Esophagus muscularis mucosa (tissue), 4 donors: ENCODE data around the gene GOLGA5. TPM values are rescaled to one million over a fixed set of nuclear protein-coding genes. Genes with fewer than 3 reads are reported as not detected.

Source experiments
- DNase-seq: peaks from one replicate; pipeline ENCODE4 v3.0.0-alpha.2; 2017; ENCODE audit errors: extremely low spot score
- H3K27ac ChIP-seq, 4 donors: fragments of 200-600 bp; sonication (generic); replicated peaks in 1 of 4; 1 replicate in 3 of 4; 2 replicates in 1 of 4; pipeline ENCODE4 v1.5.1; 2016 to 2019; ENCODE audit warnings: mild to moderate bottlenecking in 1 of 4
- H3K27me3 ChIP-seq, 4 donors: fragments of 200-600 bp; sonication (generic); one replicate each; pipeline versions ENCODE4 v1.5.1 to v1.6.0; 2016 to 2019
- H3K36me3 ChIP-seq, 4 donors: fragments of 200-600 bp; sonication (generic); one replicate each; pipeline ENCODE4 v1.5.1; 2016 to 2019
- H3K4me1 ChIP-seq, 4 donors: fragments of 200-600 bp; sonication (generic); one replicate each; pipeline ENCODE4 v1.5.1; 2016 to 2019
- H3K4me3 ChIP-seq, 4 donors: fragments of 200-600 bp; sonication (generic); 1 replicate in 2 of 4; 2 replicates in 2 of 4; pipeline ENCODE4 v1.5.1; 2016 to 2019; ENCODE audit warnings: mild to moderate bottlenecking in 4 of 4, moderate library complexity in 1 of 4
- H3K9me3 ChIP-seq, 4 donors: fragments of 200-600 bp; sonication (generic); 1 replicate in 3 of 4; 2 replicates in 1 of 4; pipeline ENCODE4 v1.5.1; 2016 to 2019
- EP300 ChIP-seq: sonication (generic); formaldehyde crosslinking; IDR thresholded peaks from one replicate; pipeline ENCODE4 v1.6.1; 2017; ENCODE audit warnings: antibody characterized with exemption
- POLR2A ChIP-seq: fragments of 450-650 bp; IDR thresholded peaks from one replicate; pipeline ENCODE4 v1.6.1; 2017; ENCODE audit warnings: antibody characterized with exemption, moderate library complexity, mild to moderate bottlenecking, low read depth
- POLR2AphosphoS5 ChIP-seq, 2 donors: sonication (generic); formaldehyde crosslinking; IDR thresholded peaks; one replicate each; pipeline ENCODE4 v1.6.1; 2017; ENCODE audit warnings: antibody characterized with exemption in 2 of 2
- WGBS: methylation state at CpG from one replicate; pipeline ENCODE4 v1.1.5; 2018; 5-methylcytosine and 5-hydroxymethylcytosine counted together
- intact Hi-C: fragments of 100-400 bp; cut with DNase I; formaldehyde crosslinking; loops from one replicate; pipeline ENCODE4 v1.15.1; 2023
- total RNA-seq, 4 donors: library from RNA; depleted of rRNA; stranded (reverse); fragments of >200 nt; gene quantifications; one replicate each; pipeline versions ENCODE4 v1.1.0 to v1.2.1, GENCODE V29; 2016
- TF ChIP-seq, protein P1 (sequence below), 3 experiments: fragments of 200-600 bp in 2 of 3; fragments of 450-650 bp in 1 of 3; sonication (generic) in 2 of 3; IDR thresholded peaks; one replicate each; pipeline ENCODE4 v1.5.1; 2017 to 2019; ENCODE audit warnings: antibody characterized with exemption in 3 of 3, mild to moderate bottlenecking in 2 of 3, moderate library complexity in 1 of 3

Gene GOLGA5
- total RNA-seq, 4 donors from 2014 or later, result 33.0 to 35.4 (median 34.3) TPM

DNA sequence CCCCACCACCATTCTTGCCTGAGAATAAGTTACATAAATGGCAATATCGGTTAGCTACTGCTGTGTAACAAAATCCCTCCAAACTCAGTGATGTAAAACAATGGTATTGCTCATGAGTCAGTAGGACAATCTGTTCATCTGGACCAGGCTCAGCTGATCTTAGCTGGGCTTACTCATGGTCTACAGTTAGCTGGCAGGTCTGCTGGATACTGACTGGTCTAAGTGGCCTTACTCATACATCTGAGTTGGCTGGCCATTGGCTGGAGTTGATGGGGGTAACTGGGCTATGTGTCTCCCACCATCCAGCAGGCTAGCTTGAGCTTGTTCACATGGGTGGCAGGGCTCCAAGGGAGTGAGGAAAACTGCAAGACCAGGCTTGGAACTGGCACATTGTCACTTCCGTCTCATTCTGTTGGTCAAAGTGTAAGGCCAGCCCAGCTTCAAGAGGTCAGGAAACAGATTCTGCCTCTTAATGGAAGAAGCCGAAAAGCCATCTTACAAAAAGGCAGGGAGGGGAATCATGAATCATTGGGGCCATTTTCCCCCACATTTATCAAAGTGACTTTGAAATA, 72.2 kb downstream of the GOLGA5 start:
- H3K27ac ChIP-seq, result no peak overlapping the region
- H3K36me3 ChIP-seq, result no peaks in the 10 kb centered on the region
- H3K9me3 ChIP-seq, result peaks cover 0 to 11% (median 8%) of the 10 kb centered on the region in 4 donors
- H3K27me3 ChIP-seq, result no peaks in the 10 kb centered on the region
- no peak for TF ChIP-seq POLR2AphosphoS5 (IDR thresholded peaks at IDR 0.05)
- no peak for TF ChIP-seq POLR2A
- TF ChIP-seq, protein P1, sequence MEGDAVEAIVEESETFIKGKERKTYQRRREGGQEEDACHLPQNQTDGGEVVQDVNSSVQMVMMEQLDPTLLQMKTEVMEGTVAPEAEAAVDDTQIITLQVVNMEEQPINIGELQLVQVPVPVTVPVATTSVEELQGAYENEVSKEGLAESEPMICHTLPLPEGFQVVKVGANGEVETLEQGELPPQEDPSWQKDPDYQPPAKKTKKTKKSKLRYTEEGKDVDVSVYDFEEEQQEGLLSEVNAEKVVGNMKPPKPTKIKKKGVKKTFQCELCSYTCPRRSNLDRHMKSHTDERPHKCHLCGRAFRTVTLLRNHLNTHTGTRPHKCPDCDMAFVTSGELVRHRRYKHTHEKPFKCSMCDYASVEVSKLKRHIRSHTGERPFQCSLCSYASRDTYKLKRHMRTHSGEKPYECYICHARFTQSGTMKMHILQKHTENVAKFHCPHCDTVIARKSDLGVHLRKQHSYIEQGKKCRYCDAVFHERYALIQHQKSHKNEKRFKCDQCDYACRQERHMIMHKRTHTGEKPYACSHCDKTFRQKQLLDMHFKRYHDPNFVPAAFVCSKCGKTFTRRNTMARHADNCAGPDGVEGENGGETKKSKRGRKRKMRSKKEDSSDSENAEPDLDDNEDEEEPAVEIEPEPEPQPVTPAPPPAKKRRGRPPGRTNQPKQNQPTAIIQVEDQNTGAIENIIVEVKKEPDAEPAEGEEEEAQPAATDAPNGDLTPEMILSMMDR (IDR thresholded peaks at IDR 0.05), result no peak
- TF ChIP-seq EP300, result no peak
- 67% methylated on average over 3 of the region's 3 CpGs for WGBS
- no peak for DNase-seq
- no peak overlapping the region for H3K4me3 ChIP-seq
- H3K4me1 ChIP-seq, result no peaks in the 10 kb centered on the region
- intact Hi-C loops, result no loop called here

DNA sequence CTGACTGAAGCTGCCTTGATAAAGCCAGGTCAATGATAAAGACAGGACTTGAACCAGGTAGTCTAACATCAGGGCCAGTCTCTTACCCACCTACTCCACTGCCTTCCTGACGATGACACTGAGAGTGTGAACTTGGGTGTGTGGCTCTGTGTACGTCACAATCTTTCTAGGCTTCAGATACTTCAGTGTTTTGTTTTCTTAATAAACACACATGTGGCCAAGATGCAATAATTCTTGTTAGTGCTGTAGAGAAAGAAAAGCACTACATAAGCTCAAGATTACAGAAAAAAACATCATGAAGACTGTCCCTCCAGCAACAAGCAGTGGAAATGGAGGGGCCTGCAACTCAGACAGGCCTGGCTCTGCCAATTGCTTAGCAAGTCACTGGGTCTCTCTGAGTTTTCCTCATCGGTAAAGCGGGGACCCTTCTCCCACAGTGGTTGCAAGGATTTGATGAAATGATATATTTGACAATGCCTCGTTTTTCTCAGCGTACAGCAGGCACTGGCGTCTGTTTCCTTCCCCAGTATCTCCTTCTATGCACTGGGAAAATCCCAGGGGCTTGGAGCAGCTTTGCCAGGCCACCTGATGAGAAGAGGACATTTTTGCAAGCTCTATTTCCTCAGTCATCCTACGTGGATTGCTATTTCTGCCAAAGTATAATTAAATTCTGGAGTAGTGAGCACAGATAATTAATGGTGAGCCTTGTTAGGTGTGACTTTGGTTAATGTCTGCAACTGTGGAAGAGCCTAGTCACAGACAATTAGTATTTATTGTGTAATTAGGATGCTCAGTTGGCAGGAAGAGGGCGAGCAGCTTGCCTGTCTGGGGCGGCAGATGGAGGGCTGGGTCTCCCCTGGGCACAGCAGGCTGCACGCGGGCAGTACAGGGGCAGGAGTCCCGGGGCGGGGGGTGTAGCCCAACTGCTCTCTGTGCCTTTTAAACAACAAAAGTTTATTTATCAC, 73.1 kb downstream of the GOLGA5 start:
- Histone ChIP-seq H3K27ac (no peak overlapping the region), H3K4me1 (no peaks in the 10 kb centered on the region), H3K36me3 (no peaks in the 10 kb centered on the region), H3K9me3 (peaks cover 0 to 11% (median 8%) of the 10 kb centered on the region in 4 donors), H3K4me3 (no peak overlapping the region), H3K27me3 (no peaks in the 10 kb centered on the region)
- intact Hi-C loops, result no loop called here
- WGBS, result 83% methylated on average over 14 of the region's 14 CpGs
- no peak for TF ChIP-seq EP300
- TF ChIP-seq POLR2A, result no peak
- TF ChIP-seq POLR2AphosphoS5 (IDR thresholded peaks at IDR 0.05), result no peak
- TF ChIP-seq, protein P1 (IDR thresholded peaks at IDR 0.05), result no peak
- DNase-seq, result no peak

DNA sequence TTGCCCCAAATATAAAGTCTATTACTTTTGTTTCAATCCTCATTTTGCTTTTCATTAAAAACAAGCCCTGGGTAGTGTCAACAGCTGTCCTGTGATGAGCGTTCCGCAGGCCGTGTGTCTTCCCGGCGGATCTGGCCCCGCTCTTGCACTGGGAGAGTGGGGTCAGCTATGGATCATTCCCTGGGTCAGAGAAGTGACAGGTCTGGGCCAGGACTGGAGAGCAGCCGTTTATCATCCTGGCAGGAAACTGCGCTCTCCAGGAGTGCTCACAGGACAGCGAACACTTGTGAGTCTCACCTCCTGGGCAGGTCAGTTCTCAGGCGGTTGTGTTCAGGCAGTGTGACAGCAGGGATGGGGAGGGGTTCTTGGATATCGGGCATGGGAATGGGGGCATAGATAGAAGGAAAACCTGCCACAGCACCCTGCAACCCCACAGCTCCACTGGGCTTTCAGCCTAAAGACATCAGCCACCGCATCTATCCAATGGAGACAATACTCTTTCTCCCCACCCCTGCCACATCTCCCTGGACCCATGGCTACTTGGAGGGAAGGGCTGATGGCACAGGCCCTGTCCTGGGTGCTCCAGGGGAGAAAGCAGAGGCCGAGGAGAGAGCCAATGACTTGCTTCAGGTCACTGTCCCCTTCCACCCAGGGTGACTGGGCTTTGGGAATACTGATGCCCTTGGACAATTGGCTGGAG, 81.0 kb downstream of the GOLGA5 start:
- peaks cover 8 to 17% (median 12%) of the 10 kb centered on the region in 4 donors for H3K4me1 ChIP-seq
- H3K27ac ChIP-seq, result no peak overlapping the region
- no peaks in the 10 kb centered on the region for H3K9me3 ChIP-seq
- H3K4me3 ChIP-seq, result no peak overlapping the region
- peaks cover 0 to 29% (median 0%) of the 10 kb centered on the region in 4 donors for H3K27me3 ChIP-seq
- TF ChIP-seq POLR2AphosphoS5 (IDR thresholded peaks at IDR 0.05) (no peak), EP300 (no peak), POLR2A (no peak)
- TF ChIP-seq, protein P1 (IDR thresholded peaks at IDR 0.05), result no peak
- no peaks in the 10 kb centered on the region for H3K36me3 ChIP-seq
- 37% methylated on average over 13 of the region's 13 CpGs for WGBS
- DNase-seq, result no peak
- intact Hi-C loops, result no loop called here

DNA sequence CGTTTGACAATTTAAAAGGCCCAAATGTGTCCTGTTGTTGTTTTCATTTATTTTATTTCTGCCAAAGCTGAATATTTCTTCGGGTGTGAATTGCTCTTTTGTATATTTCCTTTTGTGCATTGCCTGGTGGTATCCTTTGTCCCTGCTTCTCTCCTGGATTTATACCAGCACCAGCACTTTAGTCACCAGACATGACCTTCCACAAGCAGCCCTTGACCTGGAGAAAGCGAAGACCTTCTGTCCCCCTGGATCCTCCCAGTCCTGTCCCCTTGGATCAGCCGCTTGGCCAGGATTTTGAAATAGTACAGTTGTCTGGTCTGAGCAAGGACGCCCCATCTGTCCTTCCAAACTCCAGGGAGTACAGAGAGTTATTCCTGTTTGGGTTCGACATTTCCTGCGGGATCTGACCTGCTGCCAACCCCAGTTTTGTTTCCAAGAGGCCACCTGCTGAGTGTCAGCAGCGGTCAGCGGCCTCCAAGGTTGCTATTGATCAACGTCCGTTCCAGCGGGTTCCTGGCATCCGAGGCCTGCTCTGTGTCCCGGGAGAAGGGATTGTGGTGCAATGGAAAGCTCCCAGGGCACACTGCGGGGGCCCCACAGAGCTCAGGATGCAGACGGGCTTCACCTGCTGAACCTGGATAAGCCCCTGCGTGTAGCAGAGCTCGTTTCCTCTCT, 83.8 kb downstream of the GOLGA5 start:
- Histone ChIP-seq H3K36me3 (no peaks in the 10 kb centered on the region), H3K4me3 (no peak overlapping the region), H3K4me1 (peaks cover 8 to 17% (median 12%) of the 10 kb centered on the region in 4 donors), H3K9me3 (no peaks in the 10 kb centered on the region), H3K27me3 (peaks cover 0 to 45% (median 0%) of the 10 kb centered on the region in 4 donors), H3K27ac (no peak overlapping the region)
- TF ChIP-seq POLR2A (no peak), EP300 (no peak), POLR2AphosphoS5 (IDR thresholded peaks at IDR 0.05) (peak; percentile 39 to 47)
- TF ChIP-seq, protein P1 (IDR thresholded peaks at IDR 0.05), result no peak
- intact Hi-C loops, result no loop called here
- 35% methylated on average over 6 of the region's 18 CpGs for WGBS
- no peak for DNase-seq
